CD14-positive monocyte (primary cell): ENCODE results near the gene VAV2. TPM values are rescaled to one million over a fixed set of nuclear protein-coding genes. Genes with fewer than 3 reads are reported as not detected.

Experiments used
- DNase-seq, 3 donors: peaks; one replicate each; pipeline ENCODE4 v3.0.0-alpha.2; 2011 to 2022
- H2AFZ ChIP-seq: 2 replicates; pipeline ENCODE4 v1.6.0; 2012; ENCODE audit warnings: mild to moderate bottlenecking, low read depth, low read length, inconsistent platforms; ENCODE audit not compliant: insufficient read depth, poor library complexity, severe bottlenecking
- H3K27ac ChIP-seq, 2 donors: 1 replicate in 1 of 2; 2 replicates in 1 of 2; pipeline ENCODE4 v1.5.1; 2012 to 2013; ENCODE audit warnings: low read length in 2 of 2, control low read depth in 1 of 2, inconsistent platforms in 1 of 2, low read depth in 1 of 2, mild to moderate bottlenecking in 1 of 2
- H3K27me3 ChIP-seq, 2 donors: one replicate each; pipeline versions ENCODE4 v1.6.0 to v1.6.1; 2011 to 2013; ENCODE audit warnings: low read length in 2 of 2; ENCODE audit not compliant: control insufficient read depth in 2 of 2, insufficient read depth in 2 of 2
- H3K36me3 ChIP-seq, 2 donors: replicated peaks in 1 of 2; 1 replicate in 1 of 2; 2 replicates in 1 of 2; pipeline versions ENCODE4 v1.5.1 to v1.6.1; 2012 to 2013; ENCODE audit warnings: low read length in 2 of 2, control low read depth in 1 of 2, inconsistent platforms in 1 of 2, mild to moderate bottlenecking in 1 of 2; ENCODE audit not compliant: insufficient read depth in 2 of 2, control insufficient read depth in 1 of 2
- H3K4me1 ChIP-seq, 2 donors: 1 replicate in 1 of 2; 2 replicates in 1 of 2; pipeline versions ENCODE4 v1.5.1 to v1.6.1; 2012 to 2013; ENCODE audit warnings: low read length in 2 of 2, control low read depth in 1 of 2, inconsistent platforms in 1 of 2, mild to moderate bottlenecking in 1 of 2, moderate library complexity in 1 of 2; ENCODE audit not compliant: insufficient read depth in 2 of 2, control insufficient read depth in 1 of 2
- H3K4me2 ChIP-seq: replicated peaks from 2 replicates; pipeline ENCODE3; 2012; ENCODE audit warnings: low read length, moderate library complexity, mild to moderate bottlenecking; ENCODE audit not compliant: poor library complexity, severe bottlenecking; ENCODE audit errors: extremely low read depth
- H3K4me3 ChIP-seq, 3 experiments: fragments of 200-600 bp in 1 of 3; sonication (generic) in 1 of 3; replicated peaks in 1 of 3; 1 replicate in 2 of 3; 2 replicates in 1 of 3; pipeline ENCODE4 v1.5.1; 2011 to 2013; ENCODE audit warnings: low read length in 3 of 3, mild to moderate bottlenecking in 3 of 3, control low read depth in 2 of 3, low read depth in 2 of 3, inconsistent platforms in 1 of 3, moderate library complexity in 1 of 3
- H3K79me2 ChIP-seq: 2 replicates; pipeline ENCODE4 v1.6.0; 2012; ENCODE audit warnings: mild to moderate bottlenecking, control low read depth, inconsistent platforms, low read length, moderate library complexity; ENCODE audit not compliant: insufficient read depth
- H3K9ac ChIP-seq: 2 replicates; pipeline ENCODE4 v1.6.0; 2017; ENCODE audit warnings: low read length, mild to moderate bottlenecking; ENCODE audit not compliant: insufficient read depth, poor library complexity, severe bottlenecking
- H3K9me3 ChIP-seq, 2 donors: replicated peaks in 1 of 2; 1 replicate in 1 of 2; 2 replicates in 1 of 2; pipeline versions ENCODE4 v1.5.1 to v1.6.1; 2012 to 2013; ENCODE audit warnings: low read length in 2 of 2, control low read depth in 1 of 2; ENCODE audit not compliant: control insufficient read depth in 1 of 2, insufficient read depth in 1 of 2
- H4K20me1 ChIP-seq: 2 replicates; pipeline ENCODE4 v1.6.0; 2012; ENCODE audit warnings: mild to moderate bottlenecking, low read length, control low read depth, moderate library complexity; ENCODE audit not compliant: insufficient read depth
- H3K27ac Mint-ChIP-seq, 7 donors: one replicate each; pipeline ENCODE4 v1.8.0; 2020; ENCODE audit warnings: mild to moderate bottlenecking in 7 of 7, mixed read lengths in 7 of 7, moderate library complexity in 6 of 7, inconsistent platforms in 2 of 7
- H3K27me3 Mint-ChIP-seq, 3 donors: one replicate each; pipeline ENCODE4 v1.8.0; 2021 to 2022; ENCODE audit warnings: low read depth in 3 of 3, mild to moderate bottlenecking in 3 of 3, mixed read lengths in 3 of 3, moderate library complexity in 3 of 3, inconsistent platforms in 1 of 3
- H3K36me3 Mint-ChIP-seq, 2 donors: one replicate each; pipeline ENCODE4 v1.8.0; 2020; ENCODE audit warnings: mixed read lengths in 2 of 2, inconsistent platforms in 1 of 2, mild to moderate bottlenecking in 1 of 2
- H3K4me1 Mint-ChIP-seq: one replicate; pipeline ENCODE4 v1.8.0; 2020; ENCODE audit warnings: mild to moderate bottlenecking, mixed read lengths
- H3K4me3 Mint-ChIP-seq, 2 donors: one replicate each; pipeline ENCODE4 v1.8.0; 2020; ENCODE audit warnings: mild to moderate bottlenecking in 2 of 2, mixed read lengths in 2 of 2, moderate library complexity in 1 of 2
- H3K9me3 Mint-ChIP-seq, 7 donors: one replicate each; pipeline ENCODE4 v1.8.0; 2020 to 2022; ENCODE audit warnings: mixed read lengths in 7 of 7, mild to moderate bottlenecking in 6 of 7, moderate library complexity in 6 of 7, inconsistent platforms in 2 of 7
- CTCF ChIP-seq: fragments of 200-600 bp; IDR thresholded peaks from one replicate; pipeline ENCODE4 v1.8.0; 2022; ENCODE audit warnings: antibody characterized with exemption, mild to moderate bottlenecking
- WGBS: methylation state at CpG from one replicate; pipeline ENCODE4 v1.1.5; 2013; ENCODE audit warnings: missing lambda C conversion rate; ENCODE audit not compliant: insufficient coverage; 5-methylcytosine and 5-hydroxymethylcytosine counted together
- intact Hi-C, 2 donors: fragments of 100-400 bp; cut with micrococcal nuclease; formaldehyde crosslinking; loops; one replicate each; pipeline versions ENCODE4 v1.15.0 to v1.15.1; 2023
- polyA plus RNA-seq, 3 donors: library from polyadenylated mRNA; depleted of rRNA in 1 of 3; unstranded in 2 of 3; stranded (reverse) in 1 of 3; fragments of 300-500 nt in 2 of 3; fragments of >200 nt in 1 of 3; fragmentation: Illumina TruSeq in 2 of 3; gene quantifications; 1 replicate in 2 of 3; 2 replicates in 1 of 3; pipeline ENCODE4 v1.2.3, GENCODE V29; 2012 to 2021

Gene VAV2
- polyA plus RNA-seq, 3 donors: 2.3 to 13.6 (median 2.3) TPM

- H3K4me3 ChIP-seq: no peak overlapping the region
- Mint-ChIP-seq H3K4me1 (no peaks in the 10 kb centered on the region), H3K4me3 (no peak overlapping the region), H3K9me3 (peaks cover 0 to 2% (median 0%) of the 10 kb centered on the region in 7 donors), H3K27ac (no peak overlapping the region), H3K27me3 (peaks cover 0 to 2% (median 0%) of the 10 kb centered on the region in 3 donors), H3K36me3 (peaks cover 11 to 27% of the 10 kb centered on the region in 2 donors)
- TF ChIP-seq CTCF: no peak
- H3K4me1 ChIP-seq: no peaks in the 10 kb centered on the region
- peaks cover 0 to 12% of the 10 kb centered on the region in 2 donors for H3K36me3 ChIP-seq
- 100% methylated on average over 5 of the region's 7 CpGs for WGBS
- no peak overlapping the region for H3K4me2 ChIP-seq
- no peaks in the 10 kb centered on the region for H3K27me3 ChIP-seq
- H2AFZ ChIP-seq: no peak overlapping the region
- DNase-seq: no peak
- no peak overlapping the region for H3K27ac ChIP-seq
- no peak overlapping the region for H3K9ac ChIP-seq
- no peaks in the 10 kb centered on the region for H3K9me3 ChIP-seq
- no peaks in the 10 kb centered on the region for H3K79me2 ChIP-seq
- intact Hi-C loops: no loop called here
- peaks cover 4% of the 10 kb centered on the region for H4K20me1 ChIP-seq
Observed at GRCh38 chr9:133891741-133892140, 100.4 kb downstream of the VAV2 start.

GRCh38 chr9:133890583-133890982 lies 101.5 kb downstream of the VAV2 start:
- H3K36me3 ChIP-seq: peaks cover 0 to 12% of the 10 kb centered on the region in 2 donors
- WGBS: 99% methylated on average over 7 of the region's 8 CpGs

More at GRCh38 chr9:133890583-133890982, 101.5 kb downstream of the VAV2 start:
- Histone ChIP-seq H3K4me3 (no peak overlapping the region), H3K27me3 (no peaks in the 10 kb centered on the region), H3K9me3 (no peaks in the 10 kb centered on the region), H3K4me1 (no peaks in the 10 kb centered on the region), H3K79me2 (no peaks in the 10 kb centered on the region), H3K9ac (no peak overlapping the region), H3K4me2 (no peak overlapping the region), H4K20me1 (peaks cover 10% of the 10 kb centered on the region), H3K27ac (no peak overlapping the region), H2AFZ (no peak overlapping the region)
- intact Hi-C loops: no loop called here
- Mint-ChIP-seq H3K36me3 (peaks cover 11 to 32% of the 10 kb centered on the region in 2 donors), H3K4me3 (no peak overlapping the region), H3K9me3 (peaks cover 0 to 2% (median 0%) of the 10 kb centered on the region in 7 donors), H3K27me3 (peaks cover 0 to 3% (median 0%) of the 10 kb centered on the region in 3 donors), H3K4me1 (no peaks in the 10 kb centered on the region), H3K27ac (no peak overlapping the region)
- no peak for DNase-seq
- TF ChIP-seq CTCF: no peak
